H1 (cell line): ENCODE results near the gene S100A10. TPM values are rescaled to one million over a fixed set of nuclear protein-coding genes. Genes with fewer than 3 reads are reported as not detected.

Experiments used
- CTCF ChIA-PET: fragments of 300-600 bp; sonication (Branson Sonifier 250); formaldehyde crosslinking; loops from one replicate; lab custom pipeline; 2021; ENCODE audit not compliant: partially characterized antibody; lab: Charles Lee
- POLR2A ChIA-PET: fragments of 300-600 bp; sonication (Branson Sonifier 250); formaldehyde crosslinking; loops from one replicate; lab custom pipeline; 2021; ENCODE audit warnings: inconsistent platforms; ENCODE audit not compliant: partially characterized antibody; lab: Charles Lee
- DNase-seq, 2 experiments: peaks; one replicate each; pipeline versions ENCODE4 v3.0.0 to v3.0.0-alpha.2; 2010 to 2022; ENCODE audit warnings: low spot score in 2 of 2, low read depth in 1 of 2, mixed read lengths in 1 of 2
- FAIRE-seq: peaks from 2 replicates; lab custom pipeline; 2011; peaks lifted over from hg19 to GRCh38; lab: Jason Lieb, UNC
- H2AFZ ChIP-seq: 2 replicates; pipeline ENCODE4 v1.8.1; 2012; ENCODE audit warnings: low read length, inconsistent platforms
- H2AK5ac ChIP-seq: 2 replicates; pipeline ENCODE4 v1.6.1; 2013; ENCODE audit warnings: low read depth, low read length
- H2BK120ac ChIP-seq: replicated peaks from 2 replicates; pipeline ENCODE3; 2013; ENCODE audit warnings: low read depth, low read length, inconsistent platforms
- H2BK12ac ChIP-seq: 2 replicates; pipeline ENCODE4 v1.6.1; 2013; ENCODE audit warnings: low read depth, low read length
- H2BK15ac ChIP-seq: 2 replicates; pipeline ENCODE4 v1.6.1; 2013; ENCODE audit warnings: low read length
- H2BK20ac ChIP-seq: 2 replicates; pipeline ENCODE4 v1.6.1; 2013; ENCODE audit warnings: low read length
- H2BK5ac ChIP-seq: 2 replicates; pipeline ENCODE4 v1.6.1; 2013; ENCODE audit warnings: low read depth, low read length
- H3K14ac ChIP-seq: 2 replicates; pipeline ENCODE4 v1.6.1; 2013; ENCODE audit warnings: inconsistent platforms; ENCODE audit not compliant: insufficient read length
- H3K18ac ChIP-seq: 2 replicates; pipeline ENCODE4 v1.6.1; 2013; ENCODE audit warnings: low read length; ENCODE audit errors: extremely low read depth
- H3K23ac ChIP-seq: 2 replicates; pipeline ENCODE4 v1.6.1; 2013; ENCODE audit warnings: inconsistent platforms; ENCODE audit not compliant: insufficient read length
- H3K23me2 ChIP-seq: 2 replicates; pipeline ENCODE4 v1.6.1; 2013; ENCODE audit warnings: low read depth, low read length
- H3K27ac ChIP-seq: 2 replicates; pipeline ENCODE4 v1.6.1; 2011; ENCODE audit warnings: low read depth, low read length, inconsistent platforms
- H3K27me3 ChIP-seq, 4 experiments: replicated peaks in 1 of 4; 1 replicate in 1 of 4; 2 replicates in 3 of 4; pipeline versions ENCODE4 v1.6.1 to v1.8.1; 2011 to 2013; ENCODE audit warnings: low read length in 3 of 4, mild to moderate bottlenecking in 3 of 4, inconsistent platforms in 2 of 4, mixed read lengths in 2 of 4, moderate library complexity in 1 of 4; ENCODE audit not compliant: control insufficient read depth in 3 of 4, insufficient read depth in 3 of 4; ENCODE audit errors: extremely low read depth in 1 of 4
- H3K36me3 ChIP-seq, 4 experiments: 2 replicates each; pipeline versions ENCODE4 v1.6.1 to v1.8.1; 2011 to 2013; ENCODE audit warnings: mild to moderate bottlenecking in 4 of 4, low read length in 3 of 4, moderate library complexity in 2 of 4, control low read depth in 1 of 4, inconsistent platforms in 1 of 4; ENCODE audit not compliant: insufficient read depth in 4 of 4, control insufficient read depth in 2 of 4
- H3K4ac ChIP-seq: replicated peaks from 2 replicates; pipeline ENCODE3; 2013; ENCODE audit warnings: low read length, low read depth, mixed read lengths, inconsistent platforms; ENCODE audit not compliant: insufficient read length
- H3K4me1 ChIP-seq, 4 experiments: replicated peaks in 1 of 4; 1 replicate in 1 of 4; 2 replicates in 3 of 4; pipeline versions ENCODE4 v1.6.1 to v1.8.1; 2011 to 2013; ENCODE audit warnings: low read length in 3 of 4, inconsistent platforms in 2 of 4, mixed read lengths in 1 of 4; ENCODE audit not compliant: insufficient read depth in 4 of 4, control insufficient read depth in 3 of 4
- H3K4me2 ChIP-seq, 2 experiments: 2 replicates each; pipeline versions ENCODE4 v1.6.1 to v1.8.1; 2011 to 2013; ENCODE audit warnings: low read depth in 2 of 2, low read length in 2 of 2, control low read depth in 1 of 2, inconsistent platforms in 1 of 2, mild to moderate bottlenecking in 1 of 2; ENCODE audit not compliant: insufficient read depth in 1 of 2
- H3K4me3 ChIP-seq, 4 experiments: fragments of 200-600, 300-600 bp in 1 of 4; sonication (generic), shearing (Covaris generic), sonication (Bioruptor Twin) in 1 of 4; 2 replicates each; pipeline versions ENCODE4 v1.5.1 to v1.8.1; 2011 to 2016; ENCODE audit warnings: low read length in 4 of 4, low read depth in 3 of 4, control low read depth in 2 of 4, inconsistent platforms in 2 of 4, mild to moderate bottlenecking in 2 of 4, mixed read lengths in 1 of 4, moderate library complexity in 1 of 4; ENCODE audit not compliant: insufficient read depth in 2 of 4; ENCODE audit errors: extremely low read depth in 1 of 4
- H3K56ac ChIP-seq: replicated peaks from 2 replicates; pipeline ENCODE3; 2013; ENCODE audit warnings: low read depth, mild to moderate bottlenecking, mixed read lengths, low read length, inconsistent platforms; ENCODE audit not compliant: insufficient read length
- H3K79me1 ChIP-seq: 2 replicates; pipeline ENCODE4 v1.6.1; 2013; ENCODE audit warnings: low read depth, low read length, control low read depth
- H3K79me2 ChIP-seq, 2 experiments: 2 replicates each; pipeline versions ENCODE4 v1.6.1 to v1.8.1; 2012 to 2013; ENCODE audit warnings: low read length in 2 of 2, mild to moderate bottlenecking in 2 of 2, inconsistent platforms in 1 of 2; ENCODE audit not compliant: insufficient read depth in 2 of 2, control insufficient read depth in 1 of 2
- H3K9ac ChIP-seq, 4 experiments: replicated peaks in 1 of 4; 1 replicate in 1 of 4; 2 replicates in 3 of 4; pipeline versions ENCODE4 v1.6.1 to v1.8.1; 2011 to 2013; ENCODE audit warnings: low read depth in 3 of 4, low read length in 3 of 4, control low read depth in 2 of 4, mild to moderate bottlenecking in 2 of 4, moderate library complexity in 2 of 4, inconsistent platforms in 1 of 4; ENCODE audit errors: extremely low read depth in 1 of 4
- H3K9me3 ChIP-seq, 2 experiments: 2 replicates each; pipeline versions ENCODE4 v1.6.1 to v1.8.1; 2012 to 2013; ENCODE audit warnings: mild to moderate bottlenecking in 2 of 2, moderate library complexity in 2 of 2, control low read depth in 1 of 2, inconsistent platforms in 1 of 2, low read depth in 1 of 2, low read length in 1 of 2, mixed read lengths in 1 of 2; ENCODE audit not compliant: insufficient read depth in 2 of 2
- H4K20me1 ChIP-seq, 2 experiments: replicated peaks in 1 of 2; 2 replicates each; pipeline versions ENCODE3 to v1.8.1; 2011 to 2013; ENCODE audit warnings: inconsistent platforms in 2 of 2, low read length in 2 of 2, mild to moderate bottlenecking in 1 of 2; ENCODE audit not compliant: insufficient read depth in 2 of 2, control insufficient read depth in 1 of 2
- H4K5ac ChIP-seq: 2 replicates; pipeline ENCODE4 v1.6.1; 2013; ENCODE audit warnings: low read length, low read depth, mixed read lengths, inconsistent platforms; ENCODE audit not compliant: insufficient read length
- H4K8ac ChIP-seq: 2 replicates; pipeline ENCODE4 v1.8.0; 2013; ENCODE audit warnings: mild to moderate bottlenecking, moderate library complexity, low read length, inconsistent platforms; ENCODE audit not compliant: insufficient read depth; ENCODE audit errors: extremely low read depth
- H4K91ac ChIP-seq: replicated peaks from 2 replicates; pipeline ENCODE3; 2013; ENCODE audit warnings: low read length, mixed read lengths, inconsistent platforms; ENCODE audit not compliant: insufficient read length
- BRCA1 ChIP-seq: IDR thresholded peaks from 2 replicates; pipeline ENCODE4 v1.6.1; 2012; ENCODE audit warnings: low read depth, low read length, improper control_type of control experiment
- CBX8 ChIP-seq: fragments of 300-800, 300-1000 bp; sonication (generic); IDR thresholded peaks from 2 replicates; pipeline ENCODE4 v1.7.1; 2016; ENCODE audit warnings: low read depth, low read length, borderline replicate concordance
- CEBPB ChIP-seq: IDR thresholded peaks from 2 replicates; pipeline ENCODE4 v1.6.1; 2012; ENCODE audit warnings: low read depth, low read length
- CHD1 ChIP-seq: IDR thresholded peaks from 2 replicates; pipeline ENCODE4 v1.6.1; 2012; ENCODE audit warnings: low read depth, low read length, improper control_type of control experiment
- FOSL1 ChIP-seq: IDR thresholded peaks from 2 replicates; pipeline ENCODE4 v1.6.1; 2011; ENCODE audit warnings: mild to moderate bottlenecking, low read depth, low read length, moderate library complexity; ENCODE audit not compliant: insufficient read depth
- GABPA ChIP-seq: IDR thresholded peaks from 2 replicates; pipeline ENCODE4 v1.6.1; 2011; ENCODE audit warnings: mild to moderate bottlenecking, low read length, moderate library complexity, borderline replicate concordance; ENCODE audit not compliant: insufficient read depth
- HDAC6 ChIP-seq: IDR thresholded peaks from one replicate; pipeline ENCODE4 v1.7.1; 2012; ENCODE audit warnings: low read depth, mild to moderate bottlenecking, inconsistent platforms, low read length, moderate library complexity
- KDM4A ChIP-seq: IDR thresholded peaks from one replicate; pipeline ENCODE4 v1.7.1; 2012; ENCODE audit warnings: low read depth, mild to moderate bottlenecking, moderate library complexity, low read length, inconsistent platforms; ENCODE audit not compliant: severe bottlenecking
- POLR2A ChIP-seq, 2 experiments: IDR thresholded peaks; 1 replicate in 1 of 2; 2 replicates in 1 of 2; pipeline ENCODE4 v1.6.1; 2011; ENCODE audit warnings: low read depth in 2 of 2, low read length in 2 of 2, mild to moderate bottlenecking in 2 of 2; ENCODE audit errors: control extremely low read depth in 1 of 2
- POLR2AphosphoS5 ChIP-seq: IDR thresholded peaks from 2 replicates; pipeline ENCODE4 v1.6.1; 2011; ENCODE audit warnings: low read depth, low read length
- TAF7 ChIP-seq: optimal IDR thresholded peaks from 2 replicates; pipeline ENCODE3; 2011; ENCODE audit warnings: low read depth, mild to moderate bottlenecking, inconsistent platforms, low read length, moderate library complexity, borderline replicate concordance
- YY1 ChIP-seq: IDR thresholded peaks from 2 replicates; pipeline ENCODE4 v1.6.1; 2011; ENCODE audit warnings: low read depth, mild to moderate bottlenecking, low read length
- ZNF274 ChIP-seq: IDR thresholded peaks from 2 replicates; pipeline ENCODE4 v1.7.0; 2012; ENCODE audit warnings: low read length, borderline replicate concordance; ENCODE audit errors: extremely low read depth
- WGBS, 2 experiments: shearing (Covaris generic) in 1 of 2; methylation state at CpG; one replicate each; pipeline versions ENCODE4 v1.1.6 to v1.1.7; 2013 to 2015; ENCODE audit warnings: low lambda C conversion rate in 2 of 2, mixed read lengths in 2 of 2, inconsistent platforms in 1 of 2, low coverage in 1 of 2, missing lambda C conversion rate in 1 of 2; ENCODE audit not compliant: insufficient replicate concordance in 2 of 2, insufficient coverage in 1 of 2, insufficient read length in 1 of 2; ENCODE audit errors: extremely low coverage in 1 of 2, missing lambda C conversion rate in 1 of 2; 5-methylcytosine and 5-hydroxymethylcytosine counted together
- polyA plus RNA-seq, 7 experiments: library from polyadenylated mRNA; depleted of rRNA in 3 of 7; stranded (reverse) in 5 of 7; unstranded in 2 of 7; fragments of >200 nt in 5 of 7; fragments of 200-250 nt in 2 of 7; gene quantifications; 1 replicate in 5 of 7; 2 replicates in 1 of 7; 4 replicates in 1 of 7; pipeline versions ENCODE4 v1.2.1 to v1.2.3, GENCODE V29; 2011 to 2013; ENCODE audit warnings: missing spikeins in 2 of 7, mixed read lengths in 2 of 7
- total RNA-seq: library from RNA; stranded (reverse); fragmentation: NEBNext Ultra II Directional; extraction: Animal tissue kit (Norgen Biotek cat#: 25700); gene quantifications from 2 replicates; pipeline ENCODE4 v1.2.1, GENCODE V29; 2021

The S100A10 gene
- total and polyA plus RNA-seq, 2 of the 8 experiments (the other 6 are each of a cell fraction or from before 2014, with no cell fraction given) = 23.9 to 231 TPM

GRCh38 chr1:151958959-151959358, 34.7 kb downstream of the S100A10 start:
- Histone ChIP-seq H2AFZ (no peak overlapping the region), H3K27ac (no peak overlapping the region), H4K91ac (no peak overlapping the region), H2BK5ac (no peak overlapping the region), H3K27me3 (no peaks in the 10 kb centered on the region), H3K56ac (no peak overlapping the region), H3K79me2 (no peaks in the 10 kb centered on the region), H3K36me3 (no peaks in the 10 kb centered on the region), H4K8ac (no peak overlapping the region), H2BK20ac (no peak overlapping the region), H3K9me3 (no peaks in the 10 kb centered on the region), H3K4me2 (no peak overlapping the region), H2BK12ac (no peak overlapping the region), H4K20me1 (no peaks in the 10 kb centered on the region), H3K4ac (no peak overlapping the region), H3K79me1 (no peaks in the 10 kb centered on the region), H2BK120ac (no peak overlapping the region), H2BK15ac (no peak overlapping the region), H3K23me2 (no peaks in the 10 kb centered on the region), H3K14ac (no peak overlapping the region), H4K5ac (no peak overlapping the region), H3K23ac (no peak overlapping the region), H3K4me1 (no peaks in the 10 kb centered on the region), H3K18ac (no peak overlapping the region), H3K9ac (no peak overlapping the region), H2AK5ac (no peak overlapping the region), H3K4me3 (no peak overlapping the region)
- ChIA-PET CTCF (interaction anchor here (0.6 to 15.6 kb wide), 3 partner anchors 9 to 365 kb away, joined by 3 to 553 read pairs (median 3); partner anchors contain the start of gene S100A10), POLR2A (no interaction called here)
- FAIRE-seq = no peak
- TF ChIP-seq POLR2AphosphoS5 (no peak), BRCA1 (no peak), CEBPB (no peak), ZNF274 (no peak), POLR2A (IDR thresholded peaks at IDR 0.05; ENCODE audit: control extremely low read depth in 1 of 2, low read depth in 2 of 2, low read length in 2 of 2) (no peak), HDAC6 (no peak), TAF7 (no peak), GABPA (no peak), FOSL1 (no peak), KDM4A (no peak), CHD1 (no peak), CBX8 (no peak), YY1 (no peak)
- DNase-seq = no peak
- WGBS, 2 experiments = 91% methylated on average over 2 of the region's 2 CpGs; no CpG with 5 or more reads in 1 of the 2 experiments
